GM18526 (cell line): ENCODE data around the gene CLSTN1.

Experiments
- POLR2A ChIP-seq: IDR thresholded peaks from 3 replicates; pipeline ENCODE4 v1.6.1; 2011; ENCODE audit not compliant: insufficient read length; ENCODE audit errors: extremely low read depth

Gene CLSTN1

GRCh38 chr1:9823943-9824701 lies at the start of gene CLSTN1:
CLSTN1 (minus strand) TSS chr1:9823965; CDS start chr1:9823733, 232 bp downstream.
- TF ChIP-seq POLR2A, result no peak

- no peak for TF ChIP-seq POLR2A
These were observed 49.6 kb upstream of the CLSTN1 start for GRCh38 chr1:9873385-9873784.

- TF ChIP-seq POLR2A, result no peak
These were observed 48.8 kb upstream of the CLSTN1 start for GRCh38 chr1:9872430-9873165.

GRCh38 chr1:9871707-9872425 lies 48.1 kb upstream of the CLSTN1 start:
- TF ChIP-seq POLR2A, result no peak

- TF ChIP-seq POLR2A, result no peak
These were observed 47.3 kb upstream of the CLSTN1 start for GRCh38 chr1:9871021-9871420.

- no peak for TF ChIP-seq POLR2A
These were observed 46.8 kb upstream of the CLSTN1 start for GRCh38 chr1:9870572-9870971.

GRCh38 chr1:9869831-9870251 lies 46.1 kb upstream of the CLSTN1 start:
- no peak for TF ChIP-seq POLR2A

GRCh38 chr1:9868244-9868590 lies 44.5 kb upstream of the CLSTN1 start:
- no peak for TF ChIP-seq POLR2A

GRCh38 chr1:9867408-9868243 lies 43.9 kb upstream of the CLSTN1 start:
- no peak for TF ChIP-seq POLR2A

GRCh38 chr1:9866836-9867235 lies 43.1 kb upstream of the CLSTN1 start:
- TF ChIP-seq POLR2A, result no peak

- no peak for TF ChIP-seq POLR2A
These were observed 42.0 kb upstream of the CLSTN1 start for GRCh38 chr1:9865724-9866123.

- TF ChIP-seq POLR2A, result no peak
These were observed 39.6 kb upstream of the CLSTN1 start for GRCh38 chr1:9863371-9863770.

GRCh38 chr1:9861360-9861759 lies 37.6 kb upstream of the CLSTN1 start:
- no peak for TF ChIP-seq POLR2A

- TF ChIP-seq POLR2A, result no peak
These were observed 37.1 kb upstream of the CLSTN1 start for GRCh38 chr1:9860887-9861286.
